Hepatocyte (in vitro differentiated cells): Measurements from ENCODE around the gene DPP10.

Experiments used
- EZH2 ChIP-seq: fragments of 200-600 bp; sonication (generic); IDR thresholded peaks from 2 replicates; pipeline ENCODE4 v1.6.1; 2016; ENCODE audit warnings: antibody characterized with exemption, mild to moderate bottlenecking, borderline replicate concordance
- EZH2phosphoT487 ChIP-seq: fragments of 200-600 bp; sonication (generic); IDR thresholded peaks from one replicate; pipeline ENCODE4 v1.6.1; 2018; ENCODE audit warnings: antibody characterized with exemption, mild to moderate bottlenecking, low read depth, moderate library complexity; ENCODE audit not compliant: unreplicated experiment, severe bottlenecking
- TF ChIP-seq, protein P1 (sequence below): fragments of 200-600 bp; sonication (generic); IDR thresholded peaks from 2 replicates; pipeline ENCODE4 v1.5.1; 2016; ENCODE audit warnings: antibody characterized with exemption, mild to moderate bottlenecking; ENCODE audit not compliant: poor library complexity

GRCh38 chr2:114668415-114668814, 226.0 kb downstream of the DPP10 start:
- TF ChIP-seq, protein P1, sequence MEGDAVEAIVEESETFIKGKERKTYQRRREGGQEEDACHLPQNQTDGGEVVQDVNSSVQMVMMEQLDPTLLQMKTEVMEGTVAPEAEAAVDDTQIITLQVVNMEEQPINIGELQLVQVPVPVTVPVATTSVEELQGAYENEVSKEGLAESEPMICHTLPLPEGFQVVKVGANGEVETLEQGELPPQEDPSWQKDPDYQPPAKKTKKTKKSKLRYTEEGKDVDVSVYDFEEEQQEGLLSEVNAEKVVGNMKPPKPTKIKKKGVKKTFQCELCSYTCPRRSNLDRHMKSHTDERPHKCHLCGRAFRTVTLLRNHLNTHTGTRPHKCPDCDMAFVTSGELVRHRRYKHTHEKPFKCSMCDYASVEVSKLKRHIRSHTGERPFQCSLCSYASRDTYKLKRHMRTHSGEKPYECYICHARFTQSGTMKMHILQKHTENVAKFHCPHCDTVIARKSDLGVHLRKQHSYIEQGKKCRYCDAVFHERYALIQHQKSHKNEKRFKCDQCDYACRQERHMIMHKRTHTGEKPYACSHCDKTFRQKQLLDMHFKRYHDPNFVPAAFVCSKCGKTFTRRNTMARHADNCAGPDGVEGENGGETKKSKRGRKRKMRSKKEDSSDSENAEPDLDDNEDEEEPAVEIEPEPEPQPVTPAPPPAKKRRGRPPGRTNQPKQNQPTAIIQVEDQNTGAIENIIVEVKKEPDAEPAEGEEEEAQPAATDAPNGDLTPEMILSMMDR = no peak
- TF ChIP-seq EZH2 (no peak), EZH2phosphoT487 (no peak)
